Measurements from ENCODE around the gene LMNTD2. TPM values are rescaled to one million over a fixed set of nuclear protein-coding genes. Genes with fewer than 3 reads are reported as not detected.
A peak's percentile ranks its signal among the peaks of the same experiment; 100 is the strongest.

Gene LMNTD2
- total and polyA plus RNA-seq, 2 of the 13 experiments (the other 11 are each of a cell fraction or from before 2014, with no cell fraction given): 1.1 to 3.1 TPM

- TF ChIP-seq MAZ (IDR thresholded peaks at IDR 0.05; ENCODE audit: borderline replicate concordance, low read depth, low read length) (no peak), MAZ (CRISPR knock-in tag; IDR thresholded peaks at IDR 0.05; ENCODE audit: low read depth) (no peak), ZNF687 (CRISPR knock-in tag; IDR thresholded peaks at IDR 0.05) (peak; percentile 72), GRHL1 (CRISPR knock-in tag; conservative IDR thresholded peaks at IDR 0.05) (no peak), TRAFD1 (CRISPR knock-in tag; IDR thresholded peaks at IDR 0.05; ENCODE audit: borderline replicate concordance) (no peak), ZNF124 (CRISPR knock-in tag; IDR thresholded peaks at IDR 0.05) (no peak), CENPX (CRISPR knock-in tag; IDR thresholded peaks at IDR 0.05) (no peak), ZSCAN5A (CRISPR knock-in tag; IDR thresholded peaks at IDR 0.05; ENCODE audit: borderline replicate concordance) (no peak), ZNF770 (CRISPR knock-in tag; IDR thresholded peaks at IDR 0.05) (no peak), GABPB1 (CRISPR knock-in tag; IDR thresholded peaks at IDR 0.05) (peak; percentile 17; the same call in 1 of the 2 replicates), SNAI1 (CRISPR knock-in tag; IDR thresholded peaks at IDR 0.05; ENCODE audit: borderline replicate concordance) (no peak), ZNF761 (CRISPR knock-in tag; conservative IDR thresholded peaks at IDR 0.05) (0 out of 2 replicates have a peak, but pooled peaks have one; percentile 42), NCOR1 (IDR thresholded peaks at IDR 0.05; ENCODE audit: borderline replicate concordance, low read length) (no peak), KDM4B (CRISPR knock-in tag; IDR thresholded peaks at IDR 0.05) (no peak)
These were observed 6.6 kb upstream of the LMNTD2 start (continued) for GRCh38 chr11:567011-567628.

All from HepG2 (cell line).